ENCODE measurements around the gene PCDH12. TPM values are rescaled to one million over a fixed set of nuclear protein-coding genes. Genes with fewer than 3 reads are reported as not detected.
A peak's percentile ranks its signal among the peaks of the same experiment; 100 is the strongest.

Gene PCDH12
- total and polyA plus RNA-seq, 10 donors, result 2.1 to 72.0 (median 33.4) TPM

DNA sequence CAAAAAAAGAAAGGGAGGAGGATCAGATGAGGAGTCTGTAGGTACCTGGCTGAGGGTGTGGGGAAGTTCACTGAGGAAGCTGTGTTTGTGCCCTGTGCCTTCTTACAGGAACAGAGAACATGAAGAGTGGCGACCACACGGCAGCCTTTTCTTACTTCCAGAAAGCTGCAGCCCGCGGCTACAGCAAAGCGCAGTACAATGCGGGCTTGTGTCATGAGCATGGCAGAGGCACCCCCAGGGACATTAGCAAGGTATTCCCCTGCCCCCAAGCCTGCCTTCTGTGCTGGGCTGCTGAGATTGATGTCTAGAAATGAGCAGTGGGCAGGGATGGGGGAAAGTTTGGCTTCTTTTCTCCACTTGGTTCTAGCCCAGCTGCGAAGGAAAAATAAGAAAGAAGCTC is 24.9 kb downstream of the PCDH12 start:
- no peak for DNase-seq
- Histone ChIP-seq H3K4me3 (no peak overlapping the region), H3K36me3 (peaks cover 9 to 100% (median 97%) of the 10 kb centered on the region in 6 donors), H3K27ac (no peak overlapping the region), H3K27me3 (replicated peaks in 1 of 7) (no peaks in the 10 kb centered on the region), H3K4me1 (peaks cover 0 to 62% (median 36%) of the 10 kb centered on the region in 6 donors), H3K9me3 (no peaks in the 10 kb centered on the region)
- no peak for TF ChIP-seq POLR2A (IDR thresholded peaks at IDR 0.05)
- TF ChIP-seq POLR2AphosphoS5 (IDR thresholded peaks at IDR 0.05), result no peak
- TF ChIP-seq, protein P1, sequence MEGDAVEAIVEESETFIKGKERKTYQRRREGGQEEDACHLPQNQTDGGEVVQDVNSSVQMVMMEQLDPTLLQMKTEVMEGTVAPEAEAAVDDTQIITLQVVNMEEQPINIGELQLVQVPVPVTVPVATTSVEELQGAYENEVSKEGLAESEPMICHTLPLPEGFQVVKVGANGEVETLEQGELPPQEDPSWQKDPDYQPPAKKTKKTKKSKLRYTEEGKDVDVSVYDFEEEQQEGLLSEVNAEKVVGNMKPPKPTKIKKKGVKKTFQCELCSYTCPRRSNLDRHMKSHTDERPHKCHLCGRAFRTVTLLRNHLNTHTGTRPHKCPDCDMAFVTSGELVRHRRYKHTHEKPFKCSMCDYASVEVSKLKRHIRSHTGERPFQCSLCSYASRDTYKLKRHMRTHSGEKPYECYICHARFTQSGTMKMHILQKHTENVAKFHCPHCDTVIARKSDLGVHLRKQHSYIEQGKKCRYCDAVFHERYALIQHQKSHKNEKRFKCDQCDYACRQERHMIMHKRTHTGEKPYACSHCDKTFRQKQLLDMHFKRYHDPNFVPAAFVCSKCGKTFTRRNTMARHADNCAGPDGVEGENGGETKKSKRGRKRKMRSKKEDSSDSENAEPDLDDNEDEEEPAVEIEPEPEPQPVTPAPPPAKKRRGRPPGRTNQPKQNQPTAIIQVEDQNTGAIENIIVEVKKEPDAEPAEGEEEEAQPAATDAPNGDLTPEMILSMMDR (IDR thresholded peaks at IDR 0.05 in 8 of 11, conservative IDR thresholded peaks at IDR 0.05 in 3 of 11), result no peak
- intact Hi-C loops (cut with DNase I; ENCODE audit: low total_unique reads), result no loop called here
- 88 to 94% (median 92%) methylated on average over 7 of the region's 7 CpGs for WGBS, 5 donors

GRCh38 chr5:141931694-141932093 is 26.3 kb downstream of the PCDH12 start:
- Histone ChIP-seq H3K27me3 (replicated peaks in 1 of 7) (no peaks in the 10 kb centered on the region), H3K27ac (peak overlapping the region in 6 of 8 donors; percentile 13 to 51 (median 34)), H3K36me3 (peaks cover 12 to 100% (median 97%) of the 10 kb centered on the region in 6 donors), H3K4me3 (no peak overlapping the region), H3K4me1 (peaks cover 7 to 77% (median 50%) of the 10 kb centered on the region in 6 donors), H3K9me3 (no peaks in the 10 kb centered on the region)
- DNase-seq, result no peak
- intact Hi-C loops (cut with DNase I; ENCODE audit: low total_unique reads), result no loop called here
- TF ChIP-seq POLR2A (IDR thresholded peaks at IDR 0.05), result no peak
- TF ChIP-seq POLR2AphosphoS5 (IDR thresholded peaks at IDR 0.05), result no peak
- TF ChIP-seq, protein P1 (IDR thresholded peaks at IDR 0.05 in 8 of 11, conservative IDR thresholded peaks at IDR 0.05 in 3 of 11), result no peak
- 85 to 95% (median 88%) methylated on average over 5 of the region's 5 CpGs for WGBS, 5 donors

GRCh38 chr5:141929398-141930058 is 28.5 kb downstream of the PCDH12 start:
- H3K9me3 ChIP-seq, result no peaks in the 10 kb centered on the region
- H3K4me1 ChIP-seq, result peaks cover 18 to 98% (median 71%) of the 10 kb centered on the region in 6 donors
- no peak for DNase-seq
- peaks cover 12 to 100% (median 94%) of the 10 kb centered on the region in 6 donors for H3K36me3 ChIP-seq
- 91 to 94% (median 93%) methylated on average over 19 of the region's 19 CpGs for WGBS, 5 donors
- H3K27ac ChIP-seq, result peak overlapping the region in 1 of 8 donors; percentile 58
- no peaks in the 10 kb centered on the region for H3K27me3 ChIP-seq (replicated peaks in 1 of 7)
- H3K4me3 ChIP-seq, result no peak overlapping the region
- TF ChIP-seq POLR2AphosphoS5 (IDR thresholded peaks at IDR 0.05) (no peak), POLR2A (IDR thresholded peaks at IDR 0.05) (no peak)
- TF ChIP-seq, protein P1 (IDR thresholded peaks at IDR 0.05 in 8 of 11, conservative IDR thresholded peaks at IDR 0.05 in 3 of 11), result no peak
- intact Hi-C loops (cut with DNase I; ENCODE audit: low total_unique reads), result no loop called here

GRCh38 chr5:141928051-141928450 is 30.0 kb downstream of the PCDH12 start:
- intact Hi-C loops (cut with DNase I; ENCODE audit: low total_unique reads), result no loop called here
- Histone ChIP-seq H3K4me1 (peaks cover 22 to 94% (median 69%) of the 10 kb centered on the region in 6 donors), H3K27ac (peak overlapping the region in 4 of 8 donors; percentile 14 to 58 (median 37)), H3K36me3 (peaks cover 10 to 86% (median 79%) of the 10 kb centered on the region in 6 donors), H3K9me3 (no peaks in the 10 kb centered on the region), H3K27me3 (replicated peaks in 1 of 7) (no peaks in the 10 kb centered on the region), H3K4me3 (no peak overlapping the region)
- TF ChIP-seq POLR2AphosphoS5 (IDR thresholded peaks at IDR 0.05), result peak in 2 of 3 donors; percentile 21 to 43
- TF ChIP-seq, protein P1 (IDR thresholded peaks at IDR 0.05 in 8 of 11, conservative IDR thresholded peaks at IDR 0.05 in 3 of 11), result no peak
- DNase-seq, result no peak
- 58 to 82% (median 60%) methylated on average over 6 to 8 of the region's 8 CpGs for WGBS, 5 donors

All from spleen (tissue), 11 donors.